Measurements from ENCODE around the gene BEGAIN.

- no peak for TF ChIP-seq EP300 (IDR thresholded peaks at IDR 0.05)
- TF ChIP-seq CTCF (IDR thresholded peaks at IDR 0.05): no peak
- TF ChIP-seq POLR2A (IDR thresholded peaks at IDR 0.05): no peak
These were observed 55.8 kb downstream of the BEGAIN start for GRCh38 chr14:100531152-100532121.
